Vagina (tissue), 2 donors: Measurements from ENCODE around the gene TRABD2B. TPM values are rescaled to one million over a fixed set of nuclear protein-coding genes. Genes with fewer than 3 reads are reported as not detected.

Experiments
- DNase-seq, 2 donors: peaks; one replicate each; pipeline ENCODE4 v3.0.0-alpha.2; 2017; ENCODE audit errors: extremely low spot score in 2 of 2
- H3K27ac ChIP-seq: fragments of 200-600 bp; sonication (generic); one replicate; pipeline ENCODE4 v1.5.1; 2019
- H3K27me3 ChIP-seq: fragments of 200-600 bp; sonication (generic); one replicate; pipeline ENCODE4 v1.5.1; 2019
- H3K36me3 ChIP-seq, 2 donors: fragments of 200-600 bp; sonication (generic); one replicate each; pipeline ENCODE4 v1.5.1; 2017 to 2019
- H3K4me1 ChIP-seq: fragments of 200-600 bp; sonication (generic); one replicate; pipeline ENCODE4 v1.5.1; 2019
- H3K4me3 ChIP-seq, 2 donors: fragments of 200-600 bp; sonication (generic); 1 replicate in 1 of 2; 2 replicates in 1 of 2; pipeline ENCODE4 v1.5.1; 2016 to 2019
- H3K9me3 ChIP-seq: fragments of 200-600 bp; sonication (generic); one replicate; pipeline ENCODE4 v1.5.1; 2019
- POLR2A ChIP-seq, 2 donors: fragments of 450-650 bp; IDR thresholded peaks; one replicate each; pipeline ENCODE4 v1.6.1; 2017; ENCODE audit warnings: antibody characterized with exemption in 2 of 2, mild to moderate bottlenecking in 2 of 2, moderate library complexity in 2 of 2
- POLR2AphosphoS5 ChIP-seq, 2 donors: sonication (generic); formaldehyde crosslinking; IDR thresholded peaks; one replicate each; pipeline ENCODE4 v1.9.0; 2017; ENCODE audit warnings: antibody characterized with exemption in 2 of 2, mild to moderate bottlenecking in 2 of 2, low read depth in 1 of 2; ENCODE audit not compliant: insufficient read depth in 1 of 2
- intact Hi-C: fragments of 100-400 bp; cut with DNase I; formaldehyde crosslinking; loops from one replicate; pipeline ENCODE4 v1.15.1; 2023
- total RNA-seq: library from RNA; depleted of rRNA; stranded (reverse); fragments of >200 nt; gene quantifications from one replicate; pipeline ENCODE4 v1.2.3, GENCODE V29; 2016
- TF ChIP-seq, protein P1 (sequence below), 3 experiments: fragments of 450-650 bp in 2 of 3; fragments of 200-600 bp in 1 of 3; sonication (generic) in 1 of 3; IDR thresholded peaks; one replicate each; pipeline ENCODE4 v1.5.1; 2017 to 2019; ENCODE audit warnings: antibody characterized with exemption in 3 of 3, mild to moderate bottlenecking in 2 of 3, moderate library complexity in 2 of 3

The TRABD2B gene
- total RNA-seq, 1 donor from 2014 or later = 5.6 TPM

DNA sequence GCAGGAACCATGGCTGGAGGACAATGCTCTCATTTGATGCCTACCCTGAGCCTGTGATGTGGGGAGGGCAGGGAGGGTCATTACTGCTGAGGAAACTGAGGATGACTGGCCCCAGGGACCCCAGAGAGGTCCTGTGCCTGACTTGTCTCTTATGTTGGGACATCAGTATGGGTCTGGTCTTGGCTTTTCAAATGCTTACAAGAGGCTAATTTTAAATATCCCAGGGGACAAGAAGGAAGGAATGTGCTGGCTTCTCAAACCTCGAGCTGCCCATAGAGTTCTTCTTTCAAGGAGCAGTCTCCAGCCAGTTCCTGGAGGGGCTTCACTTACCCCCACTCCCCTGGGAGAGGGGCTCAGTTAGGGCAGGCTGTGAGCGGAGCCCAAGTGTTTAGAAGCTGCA lies 168.2 kb downstream of the TRABD2B start:
- no peak overlapping the region for H3K27ac ChIP-seq
- peaks cover 11% of the 10 kb centered on the region for H3K4me1 ChIP-seq
- no peak for DNase-seq
- no peak overlapping the region for H3K4me3 ChIP-seq
- intact Hi-C loops = no loop called here
- H3K9me3 ChIP-seq = no peaks in the 10 kb centered on the region
- H3K27me3 ChIP-seq = no peaks in the 10 kb centered on the region
- no peaks in the 10 kb centered on the region for H3K36me3 ChIP-seq
- no peak for TF ChIP-seq POLR2A (IDR thresholded peaks at IDR 0.05)
- TF ChIP-seq, protein P1, sequence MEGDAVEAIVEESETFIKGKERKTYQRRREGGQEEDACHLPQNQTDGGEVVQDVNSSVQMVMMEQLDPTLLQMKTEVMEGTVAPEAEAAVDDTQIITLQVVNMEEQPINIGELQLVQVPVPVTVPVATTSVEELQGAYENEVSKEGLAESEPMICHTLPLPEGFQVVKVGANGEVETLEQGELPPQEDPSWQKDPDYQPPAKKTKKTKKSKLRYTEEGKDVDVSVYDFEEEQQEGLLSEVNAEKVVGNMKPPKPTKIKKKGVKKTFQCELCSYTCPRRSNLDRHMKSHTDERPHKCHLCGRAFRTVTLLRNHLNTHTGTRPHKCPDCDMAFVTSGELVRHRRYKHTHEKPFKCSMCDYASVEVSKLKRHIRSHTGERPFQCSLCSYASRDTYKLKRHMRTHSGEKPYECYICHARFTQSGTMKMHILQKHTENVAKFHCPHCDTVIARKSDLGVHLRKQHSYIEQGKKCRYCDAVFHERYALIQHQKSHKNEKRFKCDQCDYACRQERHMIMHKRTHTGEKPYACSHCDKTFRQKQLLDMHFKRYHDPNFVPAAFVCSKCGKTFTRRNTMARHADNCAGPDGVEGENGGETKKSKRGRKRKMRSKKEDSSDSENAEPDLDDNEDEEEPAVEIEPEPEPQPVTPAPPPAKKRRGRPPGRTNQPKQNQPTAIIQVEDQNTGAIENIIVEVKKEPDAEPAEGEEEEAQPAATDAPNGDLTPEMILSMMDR (IDR thresholded peaks at IDR 0.05) = no peak
- TF ChIP-seq POLR2AphosphoS5 (IDR thresholded peaks at IDR 0.05; ENCODE audit: insufficient read depth in 1 of 2, low read depth in 1 of 2) = no peak

DNA sequence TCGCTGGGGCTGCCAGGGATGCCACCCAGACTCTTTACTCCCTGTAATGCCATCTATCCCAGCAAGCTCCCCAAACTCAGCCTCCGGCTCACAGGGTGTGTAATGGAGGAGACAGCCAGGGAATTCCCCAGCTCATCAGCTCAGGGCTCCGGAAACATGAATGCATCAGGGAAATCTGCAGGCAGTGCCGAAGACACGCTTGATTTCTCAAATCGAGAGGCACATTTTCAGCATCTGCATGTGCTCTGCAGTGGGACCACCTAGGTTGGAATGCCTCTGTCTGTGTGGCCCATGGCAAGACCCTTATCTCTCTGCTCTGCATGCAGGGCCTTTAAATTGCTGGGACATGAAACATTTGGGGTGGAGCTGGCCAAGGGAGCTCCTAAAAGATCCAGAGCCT lies 170.1 kb downstream of the TRABD2B start:
- no peaks in the 10 kb centered on the region for H3K27me3 ChIP-seq
- H3K36me3 ChIP-seq = no peaks in the 10 kb centered on the region
- H3K9me3 ChIP-seq = no peaks in the 10 kb centered on the region
- intact Hi-C loops = no loop called here
- no peak for TF ChIP-seq POLR2A (IDR thresholded peaks at IDR 0.05)
- TF ChIP-seq POLR2AphosphoS5 (IDR thresholded peaks at IDR 0.05; ENCODE audit: insufficient read depth in 1 of 2, low read depth in 1 of 2) = no peak
- TF ChIP-seq, protein P1 (IDR thresholded peaks at IDR 0.05) = no peak
- DNase-seq = no peak
- no peak overlapping the region for H3K4me3 ChIP-seq
- H3K27ac ChIP-seq = no peak overlapping the region
- peaks cover 18% of the 10 kb centered on the region for H3K4me1 ChIP-seq

DNA sequence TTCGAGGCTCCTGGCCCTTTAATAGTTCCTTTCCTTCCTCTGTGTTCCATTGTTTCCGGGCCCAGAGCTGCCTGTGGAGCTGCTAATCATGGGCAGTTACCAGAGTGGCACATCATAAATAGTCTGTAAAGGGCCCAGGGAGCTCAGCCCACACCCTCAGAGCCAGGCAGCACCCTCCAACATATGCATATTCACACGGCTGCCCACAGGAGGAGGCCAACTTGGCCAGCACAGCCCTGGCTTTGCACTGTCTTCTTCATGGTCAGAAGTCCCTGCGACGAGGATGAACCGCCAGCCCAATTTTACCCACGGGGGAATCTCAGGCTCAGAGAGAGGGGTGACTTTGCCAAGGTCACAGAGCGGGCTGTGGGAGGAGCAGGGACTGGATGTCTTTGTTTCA lies 172.5 kb downstream of the TRABD2B start:
- H3K4me1 ChIP-seq = peaks cover 11% of the 10 kb centered on the region
- TF ChIP-seq, protein P1 (IDR thresholded peaks at IDR 0.05) = no peak
- no peak for TF ChIP-seq POLR2AphosphoS5 (IDR thresholded peaks at IDR 0.05; ENCODE audit: insufficient read depth in 1 of 2, low read depth in 1 of 2)
- no peak for TF ChIP-seq POLR2A (IDR thresholded peaks at IDR 0.05)
- no peak for DNase-seq
- no peaks in the 10 kb centered on the region for H3K27me3 ChIP-seq
- intact Hi-C loops = no loop called here
- no peak overlapping the region for H3K27ac ChIP-seq
- H3K36me3 ChIP-seq = no peaks in the 10 kb centered on the region
- no peaks in the 10 kb centered on the region for H3K9me3 ChIP-seq
- H3K4me3 ChIP-seq = no peak overlapping the region

DNA sequence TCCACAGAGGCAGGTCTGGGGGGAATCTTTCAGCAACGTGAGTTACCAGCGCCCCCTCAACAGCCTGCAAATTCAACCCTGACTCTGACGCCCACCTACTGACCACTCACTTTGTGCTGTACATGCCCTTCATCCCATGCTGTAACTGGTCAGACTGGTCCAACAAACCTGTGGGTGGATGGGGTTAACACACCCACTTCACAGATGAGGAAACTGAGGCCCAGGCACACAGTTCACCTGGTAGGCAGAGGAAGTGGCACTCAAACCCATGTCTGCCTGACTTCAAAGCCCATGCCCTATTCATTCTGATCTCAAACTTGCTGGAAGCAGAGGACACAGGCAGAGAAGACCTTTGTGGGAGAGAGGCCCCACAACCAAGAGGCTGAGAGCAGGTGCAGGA lies 172.9 kb downstream of the TRABD2B start:
- no peaks in the 10 kb centered on the region for H3K9me3 ChIP-seq
- H3K27ac ChIP-seq = no peak overlapping the region
- no peak overlapping the region for H3K4me3 ChIP-seq
- H3K36me3 ChIP-seq = no peaks in the 10 kb centered on the region
- no peak for TF ChIP-seq POLR2AphosphoS5 (IDR thresholded peaks at IDR 0.05; ENCODE audit: insufficient read depth in 1 of 2, low read depth in 1 of 2)
- intact Hi-C loops = no loop called here
- H3K27me3 ChIP-seq = no peaks in the 10 kb centered on the region
- no peak for DNase-seq
- H3K4me1 ChIP-seq = peaks cover 11% of the 10 kb centered on the region

DNA sequence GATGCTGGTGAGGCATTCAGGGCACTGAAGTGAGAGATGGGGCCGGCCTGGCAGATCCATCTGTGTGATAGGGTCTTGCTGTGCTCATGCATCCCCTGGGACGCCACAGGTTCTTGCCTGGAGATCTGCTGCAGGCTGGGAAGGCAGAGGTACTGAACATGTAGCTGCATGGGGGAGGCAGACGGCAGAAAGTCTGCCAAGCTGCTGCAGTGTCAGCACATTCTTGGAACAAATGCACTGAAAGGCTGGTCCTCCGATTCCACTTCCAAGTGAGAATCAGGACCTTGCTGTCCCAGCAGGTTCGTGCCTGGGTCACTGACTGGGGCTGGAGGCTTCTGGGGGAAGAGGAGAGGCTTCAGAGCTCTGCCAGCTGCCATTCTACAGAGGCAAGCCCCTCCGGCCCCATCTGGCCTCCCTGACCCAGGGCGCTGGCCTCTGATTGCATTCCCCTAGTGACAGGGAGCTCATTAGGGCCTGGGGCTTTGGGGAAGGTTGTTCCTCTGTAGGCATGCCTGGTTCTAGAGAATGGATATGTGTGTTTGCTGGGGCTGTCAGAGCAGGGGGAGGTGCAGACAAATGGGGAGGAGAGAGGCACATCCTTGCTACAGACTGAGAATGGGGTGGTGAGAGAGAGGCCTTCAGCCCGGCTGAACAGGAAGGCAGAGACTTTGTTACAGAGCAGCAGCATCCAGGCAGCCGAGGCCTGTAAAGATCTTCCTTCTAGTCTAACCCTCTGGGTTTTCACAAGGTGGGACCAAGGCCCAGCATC lies 174.0 kb downstream of the TRABD2B start:
- no peaks in the 10 kb centered on the region for H3K27me3 ChIP-seq
- intact Hi-C loops = no loop called here
- no peak for TF ChIP-seq POLR2A (IDR thresholded peaks at IDR 0.05)
- TF ChIP-seq, protein P1 (IDR thresholded peaks at IDR 0.05) = no peak
- TF ChIP-seq POLR2AphosphoS5 (IDR thresholded peaks at IDR 0.05; ENCODE audit: insufficient read depth in 1 of 2, low read depth in 1 of 2) = no peak

More for the DNA sequence above, 174.0 kb downstream of the TRABD2B start:
- Histone ChIP-seq H3K36me3 (no peaks in the 10 kb centered on the region), H3K4me3 (no peak overlapping the region), H3K9me3 (no peaks in the 10 kb centered on the region), H3K4me1 (peaks cover 11% of the 10 kb centered on the region), H3K27ac (no peak overlapping the region)
- DNase-seq = no peak
